Gastroesophageal sphincter (tissue), 4 donors: ENCODE data around the gene ATPAF1. TPM values are rescaled to one million over a fixed set of nuclear protein-coding genes. Genes with fewer than 3 reads are reported as not detected.

ENCODE experiments used
- ATAC-seq: fragments of 150-250 bp; one replicate; pipeline ENCODE4 v1.9.1; 2016; ENCODE audit warnings: mild to moderate bottlenecking, moderate library complexity
- H3K27ac ChIP-seq, 4 donors: fragments of 200-600 bp; sonication (generic) in 3 of 4; 1 replicate in 3 of 4; 2 replicates in 1 of 4; pipeline ENCODE4 v1.5.1; 2016 to 2019
- H3K27me3 ChIP-seq: fragments of 200-600 bp; sonication (generic); one replicate; pipeline ENCODE4 v1.5.1; 2019
- H3K36me3 ChIP-seq, 2 donors: fragments of 200-600 bp; sonication (generic); one replicate each; pipeline ENCODE4 v1.5.1; 2019; ENCODE audit warnings: control low read depth in 1 of 2
- H3K4me1 ChIP-seq, 3 donors: fragments of 200-600 bp; sonication (generic); 1 replicate in 2 of 3; 2 replicates in 1 of 3; pipeline ENCODE4 v1.5.1; 2016 to 2019; ENCODE audit warnings: control low read depth in 2 of 3
- H3K4me3 ChIP-seq, 2 donors: fragments of 200-600 bp; sonication (generic); one replicate each; pipeline ENCODE4 v1.5.1; 2019; ENCODE audit warnings: mild to moderate bottlenecking in 1 of 2, moderate library complexity in 1 of 2
- H3K9me3 ChIP-seq, 3 donors: fragments of 200-600 bp; sonication (generic); one replicate each; pipeline ENCODE4 v1.5.1; 2017 to 2019; ENCODE audit warnings: control low read depth in 2 of 3
- EP300 ChIP-seq: sonication (generic); formaldehyde crosslinking; IDR thresholded peaks from one replicate; pipeline ENCODE4 v1.6.1; 2017; ENCODE audit warnings: antibody characterized with exemption, mild to moderate bottlenecking
- POLR2A ChIP-seq, 2 donors: fragments of 450-650 bp; IDR thresholded peaks; one replicate each; pipeline ENCODE4 v1.6.1; 2017; ENCODE audit warnings: antibody characterized with exemption in 2 of 2, mild to moderate bottlenecking in 2 of 2, moderate library complexity in 1 of 2
- POLR2AphosphoS5 ChIP-seq: sonication (generic); formaldehyde crosslinking; IDR thresholded peaks from one replicate; pipeline ENCODE4 v1.6.1; 2017; ENCODE audit warnings: antibody characterized with exemption
- WGBS, 2 donors: methylation state at CpG; one replicate each; pipeline ENCODE4 v1.1.5; 2018; ENCODE audit warnings: low coverage in 1 of 2; 5-methylcytosine and 5-hydroxymethylcytosine counted together
- total RNA-seq, 4 donors: library from RNA; depleted of rRNA; stranded (reverse); fragments of >200 nt; gene quantifications; one replicate each; pipeline ENCODE4 v1.1.0, GENCODE V29; 2016
- TF ChIP-seq, protein P1 (sequence below), 4 experiments: fragments of 200-600 bp in 2 of 4; fragments of 450-650 bp in 2 of 4; sonication (generic) in 1 of 4; IDR thresholded peaks; one replicate each; pipeline ENCODE4 v1.5.1; 2017 to 2019; ENCODE audit warnings: antibody characterized with exemption in 4 of 4, mild to moderate bottlenecking in 2 of 4, moderate library complexity in 2 of 4

Gene ATPAF1
- total RNA-seq, 4 donors from 2014 or later: 61.7 to 101 (median 81.8) TPM

DNA sequence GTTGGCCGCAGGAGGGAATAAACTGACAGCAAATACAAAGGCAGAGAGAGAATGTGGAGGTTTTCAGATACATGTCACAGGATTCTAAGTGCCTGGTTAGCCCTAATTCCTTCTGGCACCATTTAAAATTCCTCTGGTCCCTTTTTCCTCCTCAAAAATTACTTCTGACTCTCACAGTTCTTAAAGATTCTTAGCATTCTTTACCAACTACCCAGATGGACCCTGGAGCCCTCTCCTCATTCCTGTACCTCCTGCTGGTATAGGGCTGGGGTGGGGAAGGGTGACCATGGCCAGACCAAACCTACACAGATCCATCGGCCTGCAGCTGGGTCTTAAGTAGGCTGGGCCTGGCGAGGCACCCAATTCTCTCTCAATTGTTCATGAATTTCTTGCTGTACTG is 71.3 kb downstream of the ATPAF1 start:
- no peak for ATAC-seq
- Histone ChIP-seq H3K4me3 (no peak overlapping the region), H3K27ac (no peak overlapping the region), H3K36me3 (peaks cover 0 to 26% of the 10 kb centered on the region in 2 donors), H3K4me1 (peaks cover 0 to 43% (median 14%) of the 10 kb centered on the region in 3 donors), H3K27me3 (no peaks in the 10 kb centered on the region), H3K9me3 (no peaks in the 10 kb centered on the region)
- TF ChIP-seq, protein P1, sequence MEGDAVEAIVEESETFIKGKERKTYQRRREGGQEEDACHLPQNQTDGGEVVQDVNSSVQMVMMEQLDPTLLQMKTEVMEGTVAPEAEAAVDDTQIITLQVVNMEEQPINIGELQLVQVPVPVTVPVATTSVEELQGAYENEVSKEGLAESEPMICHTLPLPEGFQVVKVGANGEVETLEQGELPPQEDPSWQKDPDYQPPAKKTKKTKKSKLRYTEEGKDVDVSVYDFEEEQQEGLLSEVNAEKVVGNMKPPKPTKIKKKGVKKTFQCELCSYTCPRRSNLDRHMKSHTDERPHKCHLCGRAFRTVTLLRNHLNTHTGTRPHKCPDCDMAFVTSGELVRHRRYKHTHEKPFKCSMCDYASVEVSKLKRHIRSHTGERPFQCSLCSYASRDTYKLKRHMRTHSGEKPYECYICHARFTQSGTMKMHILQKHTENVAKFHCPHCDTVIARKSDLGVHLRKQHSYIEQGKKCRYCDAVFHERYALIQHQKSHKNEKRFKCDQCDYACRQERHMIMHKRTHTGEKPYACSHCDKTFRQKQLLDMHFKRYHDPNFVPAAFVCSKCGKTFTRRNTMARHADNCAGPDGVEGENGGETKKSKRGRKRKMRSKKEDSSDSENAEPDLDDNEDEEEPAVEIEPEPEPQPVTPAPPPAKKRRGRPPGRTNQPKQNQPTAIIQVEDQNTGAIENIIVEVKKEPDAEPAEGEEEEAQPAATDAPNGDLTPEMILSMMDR (IDR thresholded peaks at IDR 0.05): no peak
- no peak for TF ChIP-seq POLR2A (IDR thresholded peaks at IDR 0.05)
- no peak for TF ChIP-seq EP300
- no peak for TF ChIP-seq POLR2AphosphoS5
- WGBS, 2 donors: 75 to 100% methylated on average over 2 to 3 of the region's 3 CpGs

DNA sequence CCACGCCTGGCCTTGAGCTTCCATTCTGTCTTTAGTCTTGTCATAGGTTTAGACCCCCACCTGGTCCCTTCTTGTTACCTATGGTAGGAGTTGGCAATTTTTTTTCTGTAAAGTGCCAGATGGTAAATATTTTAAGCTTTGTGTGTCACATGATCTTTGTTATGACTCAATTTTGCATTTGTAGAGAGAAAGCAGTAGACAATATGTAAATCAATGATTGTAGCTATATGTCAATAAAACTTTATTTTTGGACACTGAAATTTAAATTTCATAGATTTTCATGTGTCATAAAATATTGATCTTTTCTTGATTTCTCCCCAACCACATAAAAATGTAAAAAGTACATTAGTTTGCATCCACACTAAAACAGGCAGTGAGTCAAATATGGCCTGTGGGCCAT is 72.1 kb downstream of the ATPAF1 start:
- 100% methylated on average over 1 of the region's 1 CpG; no CpG with 5 or more reads in 1 of the 2 donors for WGBS, 2 donors
- Histone ChIP-seq H3K27ac (peak overlapping the region in 3 of 4 donors; percentile 6 to 62 (median 19)), H3K4me1 (peaks cover 0 to 35% (median 10%) of the 10 kb centered on the region in 3 donors), H3K27me3 (no peaks in the 10 kb centered on the region), H3K9me3 (no peaks in the 10 kb centered on the region), H3K36me3 (peaks cover 0 to 35% of the 10 kb centered on the region in 2 donors), H3K4me3 (no peak overlapping the region)
- no peak for ATAC-seq
- no peak for TF ChIP-seq EP300
- TF ChIP-seq, protein P1 (IDR thresholded peaks at IDR 0.05): no peak

DNA sequence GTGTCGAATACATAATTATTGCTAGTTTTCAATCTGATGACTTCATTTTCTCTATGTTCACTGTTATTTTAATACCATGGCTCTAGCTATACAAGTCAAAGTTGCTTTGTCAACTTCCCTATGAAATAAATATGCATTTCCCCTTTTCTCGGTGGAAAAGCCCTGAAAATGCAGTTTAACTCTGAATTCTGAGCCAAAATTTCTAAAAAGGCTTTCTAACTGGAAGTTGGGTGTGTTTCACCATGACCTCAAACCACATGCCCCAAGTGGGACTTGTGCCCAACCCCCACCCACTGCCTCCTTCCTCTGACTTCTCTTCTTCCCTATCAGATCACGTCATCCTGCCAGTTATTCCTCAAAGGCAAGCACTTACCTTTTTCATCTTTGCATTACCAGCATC is 73.0 kb downstream of the ATPAF1 start:
- TF ChIP-seq EP300: no peak
- TF ChIP-seq, protein P1 (IDR thresholded peaks at IDR 0.05): no peak
- TF ChIP-seq POLR2AphosphoS5: no peak
- TF ChIP-seq POLR2A (IDR thresholded peaks at IDR 0.05): no peak
- no peak overlapping the region for H3K4me3 ChIP-seq
- H3K9me3 ChIP-seq: no peaks in the 10 kb centered on the region
- ATAC-seq: peak; percentile 62
- H3K27ac ChIP-seq: peak overlapping the region in 3 of 4 donors; percentile 19 to 64 (median 62)
- WGBS, 2 donors: 52 to 68% methylated on average over 3 of the region's 3 CpGs
- H3K27me3 ChIP-seq: no peaks in the 10 kb centered on the region
- peaks cover 0 to 44% of the 10 kb centered on the region in 2 donors for H3K36me3 ChIP-seq
- peaks cover 0 to 28% (median 10%) of the 10 kb centered on the region in 3 donors for H3K4me1 ChIP-seq

DNA sequence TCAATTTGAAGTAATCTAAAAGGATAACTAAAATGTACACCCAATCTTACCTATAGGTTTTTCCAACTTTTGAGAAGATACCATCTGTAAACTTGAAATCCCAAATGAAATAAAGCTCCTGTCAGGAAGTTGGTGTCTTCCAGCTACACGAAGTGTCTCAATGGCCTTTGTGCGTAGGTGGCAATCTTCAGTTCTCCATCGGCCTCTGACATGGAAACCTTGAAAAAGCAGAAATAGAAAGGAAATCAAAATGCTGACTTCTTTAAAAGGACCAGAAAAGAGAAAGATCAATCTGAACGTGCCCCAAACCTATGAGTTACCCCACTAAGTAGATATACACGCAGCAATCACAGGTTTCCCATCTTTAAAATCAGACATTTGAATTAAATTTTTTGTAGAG is 74.1 kb downstream of the ATPAF1 start:
- H3K36me3 ChIP-seq: peaks cover 0 to 54% of the 10 kb centered on the region in 2 donors
- WGBS, 2 donors: 95 to 96% methylated on average over 2 to 3 of the region's 5 CpGs
- no peaks in the 10 kb centered on the region for H3K9me3 ChIP-seq
- no peaks in the 10 kb centered on the region for H3K27me3 ChIP-seq
- ATAC-seq: no peak
- peak overlapping the region in 3 of 4 donors; percentile 19 to 64 (median 62) for H3K27ac ChIP-seq
- H3K4me1 ChIP-seq: peaks cover 0 to 17% (median 5%) of the 10 kb centered on the region in 3 donors
- TF ChIP-seq POLR2A (IDR thresholded peaks at IDR 0.05) (no peak), EP300 (no peak), POLR2AphosphoS5 (no peak)
- TF ChIP-seq, protein P1 (IDR thresholded peaks at IDR 0.05): no peak
- H3K4me3 ChIP-seq: no peak overlapping the region

DNA sequence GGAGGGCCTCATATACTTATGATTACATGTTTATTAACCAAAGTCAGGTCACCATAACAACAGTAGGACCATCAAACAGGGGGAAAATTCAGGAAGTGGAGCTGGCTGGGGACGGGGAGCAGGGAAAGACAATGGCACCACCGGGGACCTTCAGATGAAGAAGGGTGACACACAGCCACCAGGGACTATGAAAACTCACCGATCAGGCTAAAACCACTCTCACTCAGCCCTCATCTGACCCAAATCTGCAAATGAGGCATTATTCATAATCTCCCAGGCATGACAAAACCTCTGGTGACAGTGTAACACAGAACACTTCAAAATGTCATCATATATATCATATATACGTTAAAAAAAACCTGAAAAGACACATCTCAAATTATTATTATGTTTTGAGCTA is 75.3 kb downstream of the ATPAF1 start:
- Histone ChIP-seq H3K27me3 (no peaks in the 10 kb centered on the region), H3K36me3 (peaks cover 0 to 61% of the 10 kb centered on the region in 2 donors), H3K4me1 (peaks cover 0 to 12% (median 5%) of the 10 kb centered on the region in 3 donors), H3K4me3 (no peak overlapping the region), H3K27ac (no peak overlapping the region), H3K9me3 (no peaks in the 10 kb centered on the region)
- TF ChIP-seq, protein P1 (IDR thresholded peaks at IDR 0.05): no peak
- TF ChIP-seq POLR2AphosphoS5 (no peak), EP300 (no peak), POLR2A (IDR thresholded peaks at IDR 0.05) (no peak)
- 83 to 92% methylated on average over 3 to 4 of the region's 4 CpGs for WGBS, 2 donors
- ATAC-seq: no peak
